GM23338 (cell line): ENCODE results near the gene RRBP1. TPM values are rescaled to one million over a fixed set of nuclear protein-coding genes. Genes with fewer than 3 reads are reported as not detected.

Source experiments
- ATAC-seq: fragments of 200-7000 bp; cut with Tn5 transposase; 3 replicates; pipeline ENCODE4 v1.9.1; 2020
- DNase-seq: peaks from one replicate; pipeline ENCODE4 v3.0.0-alpha.2; 2015; ENCODE audit warnings: low spot score
- H2AFZ ChIP-seq: fragments of 200-600 bp; sonication (generic); 2 replicates; pipeline ENCODE4 v1.8.0; 2016; ENCODE audit warnings: antibody characterized with exemption, mild to moderate bottlenecking, moderate library complexity
- H3F3A ChIP-seq: fragments of 200-600 bp; sonication (generic); replicated peaks from 2 replicates; pipeline ENCODE4 v1.8.0; 2017; ENCODE audit warnings: antibody characterized with exemption, mixed run types, low read depth
- H3K27ac ChIP-seq: fragments of 200-600 bp; sonication (generic); 2 replicates; pipeline ENCODE4 v1.6.1; 2016; ENCODE audit warnings: low read depth
- H3K27me3 ChIP-seq: fragments of 200-600 bp; sonication (generic); 2 replicates; pipeline ENCODE4 v1.8.0; 2016; ENCODE audit warnings: mild to moderate bottlenecking, mixed run types, moderate library complexity; ENCODE audit not compliant: insufficient read depth
- H3K36me3 ChIP-seq: fragments of 200-600 bp; sonication (generic); 2 replicates; pipeline ENCODE4 v1.8.0; 2016; ENCODE audit warnings: mild to moderate bottlenecking; ENCODE audit not compliant: insufficient read depth
- H3K4me1 ChIP-seq: fragments of 200-600 bp; sonication (generic); 2 replicates; pipeline ENCODE4 v1.8.0; 2016; ENCODE audit warnings: mild to moderate bottlenecking, moderate library complexity; ENCODE audit not compliant: insufficient read depth
- H3K4me2 ChIP-seq: fragments of 200-600 bp; sonication (generic); 2 replicates; pipeline ENCODE4 v1.7.1; 2017; ENCODE audit warnings: mixed run types
- H3K4me3 ChIP-seq: fragments of 200-600 bp; sonication (generic); 2 replicates; pipeline ENCODE4 v1.6.1; 2016; ENCODE audit warnings: mixed run types
- H3K79me2 ChIP-seq: fragments of 200-600 bp; sonication (generic); replicated peaks from 2 replicates; pipeline ENCODE4 v1.8.0; 2017; ENCODE audit warnings: mild to moderate bottlenecking; ENCODE audit not compliant: insufficient read depth
- H3K9me2 ChIP-seq: fragments of 200-600 bp; sonication (generic); 2 replicates; pipeline ENCODE4 v1.8.0; 2017; ENCODE audit not compliant: insufficient read depth
- H4K20me1 ChIP-seq: fragments of 200-600 bp; sonication (generic); replicated peaks from 2 replicates; pipeline ENCODE4 v1.8.0; 2017; ENCODE audit warnings: mild to moderate bottlenecking; ENCODE audit not compliant: insufficient read depth
- H3K27ac Mint-ChIP-seq: 2 replicates; pipeline ENCODE4 v1.8.0; 2020; ENCODE audit warnings: inconsistent platforms, mild to moderate bottlenecking, moderate library complexity, mixed read lengths
- H3K27me3 Mint-ChIP-seq: 3 replicates; pipeline ENCODE4 v1.8.0; 2022; ENCODE audit warnings: low read depth, mild to moderate bottlenecking, moderate library complexity, mixed read lengths, inconsistent platforms; ENCODE audit not compliant: insufficient read depth, poor library complexity
- H3K36me3 Mint-ChIP-seq: 3 replicates; pipeline ENCODE4 v1.8.0; 2021; ENCODE audit warnings: low read depth, mild to moderate bottlenecking, inconsistent platforms, moderate library complexity, mixed read lengths
- H3K4me1 Mint-ChIP-seq: 3 replicates; pipeline ENCODE4 v1.8.0; 2020; ENCODE audit warnings: mild to moderate bottlenecking, inconsistent platforms, mixed read lengths
- H3K4me3 Mint-ChIP-seq: 3 replicates; pipeline ENCODE4 v1.8.0; 2021; ENCODE audit warnings: moderate library complexity, mild to moderate bottlenecking, inconsistent platforms, mixed read lengths
- H3K9me3 Mint-ChIP-seq: 3 replicates; pipeline ENCODE4 v1.8.0; 2020; ENCODE audit warnings: moderate library complexity, mild to moderate bottlenecking, inconsistent platforms, mixed read lengths
- EZH2 ChIP-seq: fragments of 200-600 bp; sonication (generic); IDR thresholded peaks from one replicate; pipeline ENCODE4 v1.8.0; 2017; ENCODE audit warnings: antibody characterized with exemption, mild to moderate bottlenecking, low read depth; ENCODE audit not compliant: unreplicated experiment
- EZH2phosphoT487 ChIP-seq: fragments of 200-600 bp; sonication (generic); IDR thresholded peaks from one replicate; pipeline ENCODE4 v1.8.1; 2018; ENCODE audit warnings: antibody characterized with exemption; ENCODE audit not compliant: unreplicated experiment
- JUNB ChIP-seq: IDR thresholded peaks from one replicate; pipeline ENCODE4 v1.6.1; 2016; ENCODE audit warnings: antibody characterized with exemption; ENCODE audit not compliant: unreplicated experiment
- NANOG ChIP-seq: IDR thresholded peaks from 2 replicates; pipeline ENCODE4 v1.6.1; 2016; ENCODE audit warnings: antibody characterized with exemption, borderline replicate concordance
- REST ChIP-seq: IDR thresholded peaks from one replicate; pipeline ENCODE4 v1.6.1; 2018; ENCODE audit warnings: antibody characterized with exemption; ENCODE audit not compliant: unreplicated experiment
- ZNF462 ChIP-seq: fragments of 250-450 bp; sonication (Bioruptor Pico); IDR thresholded peaks from 2 replicates; pipeline ENCODE4 v1.5.0; 2020; ENCODE audit warnings: mild to moderate bottlenecking, moderate library complexity
- polyA plus RNA-seq: library from polyadenylated mRNA; unstranded; fragments of >200 nt; fragmentation: Nextera tagmentation; extraction: Ambion mirVana; gene quantifications from 2 replicates; pipeline ENCODE4 v1.2.1, GENCODE V29; 2016
- total RNA-seq: library from RNA; depleted of rRNA; stranded (reverse); fragments of >200 nt; shearing (Covaris generic); gene quantifications from 2 replicates; pipeline ENCODE4 v1.2.3, GENCODE V29; 2014

The RRBP1 gene
- total and polyA plus RNA-seq, 2 experiments from 2014 or later: 105 to 113 TPM

GRCh38 chr20:17620371-17621228, 61.4 kb downstream of the RRBP1 start:
- H3K4me1 Mint-ChIP-seq: no peaks in the 10 kb centered on the region
- DNase-seq (no peak), ATAC-seq (no peak)
- Histone ChIP-seq H3K27me3 (no peaks in the 10 kb centered on the region), H3K4me2 (no peak overlapping the region), H3K4me1 (no peaks in the 10 kb centered on the region), H3K36me3 (0 out of 2 replicates have a peak, but pooled peaks cover 8% of the 10 kb centered on the region), H4K20me1 (0 out of 2 replicates have a peak, but pooled peaks cover 4% of the 10 kb centered on the region), H3K27ac (no peak overlapping the region), H3K9me2 (no peaks in the 10 kb centered on the region), H2AFZ (no peak overlapping the region), H3K79me2 (no peaks in the 10 kb centered on the region), H3K4me3 (no peak overlapping the region), H3F3A (no peaks in the 10 kb centered on the region)
- H3K27ac Mint-ChIP-seq: no peak overlapping the region
- H3K4me3 Mint-ChIP-seq: no peak overlapping the region
- no peaks in the 10 kb centered on the region for H3K9me3 Mint-ChIP-seq
- H3K27me3 Mint-ChIP-seq: peaks cover 8% of the 10 kb centered on the region
- TF ChIP-seq NANOG: no peak
- no peak for TF ChIP-seq ZNF462 (CRISPR knock-in tag)
- TF ChIP-seq EZH2phosphoT487: no peak
- no peak for TF ChIP-seq REST
- TF ChIP-seq JUNB: no peak
- no peak for TF ChIP-seq EZH2
- peaks cover 61% of the 10 kb centered on the region for H3K36me3 Mint-ChIP-seq
